ENCODE measurements around the gene ANKRD22.
"Not testable (repeated sequence)": the region's sequence is repeated elsewhere in the genome, so short reads cannot be mapped to it uniquely, and the experiment has no call there.

Gene ANKRD22

GRCh38 chr10:88877298-88877697, 25.7 kb upstream of the ANKRD22 start:
- DNase-seq (ENCODE audit: low read depth), result no peak

DNA sequence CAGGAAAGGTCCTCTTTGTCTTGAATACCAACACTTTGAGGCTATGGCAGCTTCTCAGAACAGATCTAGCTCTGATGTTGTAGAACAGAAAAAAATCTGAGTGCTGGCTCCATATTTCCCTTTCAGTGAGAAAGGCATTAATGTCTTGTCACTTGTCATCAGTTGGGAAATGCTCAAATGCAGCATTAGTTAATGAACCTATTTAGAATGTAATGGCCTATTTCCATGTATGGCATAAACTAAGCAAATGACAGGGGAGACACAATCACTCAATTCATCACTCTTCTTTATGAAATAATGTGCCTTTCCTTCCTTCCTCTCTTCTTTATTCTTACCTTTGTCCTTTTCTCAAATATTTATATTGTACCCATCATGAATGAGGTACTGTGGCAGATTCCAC, 23.4 kb upstream of the ANKRD22 start:
- DNase-seq (ENCODE audit: low read depth), result no peak

DNA sequence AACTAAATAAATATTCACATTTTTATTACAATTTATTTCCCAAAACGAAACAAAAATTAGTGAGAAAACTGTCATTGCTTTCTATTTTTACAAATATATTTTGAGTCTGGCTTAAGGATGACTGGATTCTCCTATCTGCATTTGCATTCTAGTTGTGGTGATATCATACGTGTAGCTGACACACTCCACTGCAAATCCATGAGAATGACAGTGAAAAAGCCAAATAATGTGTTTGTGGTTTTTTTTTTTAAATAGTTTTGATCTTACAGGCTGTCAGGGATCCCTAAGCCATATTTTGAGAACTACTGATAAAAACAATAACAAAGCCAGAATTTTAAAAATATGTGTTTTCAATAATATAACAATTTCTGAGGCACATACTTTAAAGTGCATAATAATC, 22.6 kb upstream of the ANKRD22 start:
- DNase-seq (ENCODE audit: low read depth), result no peak

GRCh38 chr10:88873757-88874156, 22.1 kb upstream of the ANKRD22 start:
- DNase-seq (ENCODE audit: low read depth), result no peak

DNA sequence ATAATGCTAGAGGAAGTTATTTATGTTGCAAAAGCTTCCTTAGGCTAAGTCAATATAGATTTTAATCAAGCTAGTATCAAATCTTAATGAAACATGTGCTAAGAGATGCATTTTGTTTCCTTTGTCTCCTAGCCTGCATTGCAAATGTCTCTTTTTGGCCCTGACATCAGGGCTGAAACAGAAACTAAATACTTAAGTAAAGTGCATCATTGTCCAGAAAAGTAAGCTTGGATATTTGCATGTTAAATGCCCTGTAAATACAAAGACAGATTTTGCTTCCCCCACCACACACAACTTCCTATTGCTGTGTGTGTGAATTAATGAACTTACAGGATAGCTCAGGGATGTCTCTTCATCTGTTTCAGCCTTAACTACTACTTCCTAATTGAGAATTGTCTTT, 18.4 kb upstream of the ANKRD22 start:
- no peak for DNase-seq (ENCODE audit: low read depth)

DNA sequence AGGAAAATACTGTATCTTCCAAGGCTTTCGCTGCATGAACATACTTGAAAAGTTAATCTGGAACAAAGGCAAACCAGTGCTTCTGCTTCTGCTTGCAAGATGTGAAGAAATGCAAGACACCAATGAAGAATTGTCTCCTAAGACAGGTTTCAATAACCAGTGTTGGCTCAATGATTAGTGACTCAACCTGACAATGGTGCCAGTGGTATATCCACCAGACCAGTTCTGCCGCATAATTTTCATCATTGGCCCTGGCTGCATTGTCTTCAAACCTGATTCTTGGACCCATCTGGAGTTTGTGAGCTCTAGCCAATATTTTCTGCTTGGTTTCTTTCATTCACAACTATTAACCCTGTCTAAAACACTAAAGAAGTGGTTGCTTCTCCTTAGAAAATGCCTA, 14.8 kb upstream of the ANKRD22 start:
- no peak for DNase-seq (ENCODE audit: low read depth)

DNA sequence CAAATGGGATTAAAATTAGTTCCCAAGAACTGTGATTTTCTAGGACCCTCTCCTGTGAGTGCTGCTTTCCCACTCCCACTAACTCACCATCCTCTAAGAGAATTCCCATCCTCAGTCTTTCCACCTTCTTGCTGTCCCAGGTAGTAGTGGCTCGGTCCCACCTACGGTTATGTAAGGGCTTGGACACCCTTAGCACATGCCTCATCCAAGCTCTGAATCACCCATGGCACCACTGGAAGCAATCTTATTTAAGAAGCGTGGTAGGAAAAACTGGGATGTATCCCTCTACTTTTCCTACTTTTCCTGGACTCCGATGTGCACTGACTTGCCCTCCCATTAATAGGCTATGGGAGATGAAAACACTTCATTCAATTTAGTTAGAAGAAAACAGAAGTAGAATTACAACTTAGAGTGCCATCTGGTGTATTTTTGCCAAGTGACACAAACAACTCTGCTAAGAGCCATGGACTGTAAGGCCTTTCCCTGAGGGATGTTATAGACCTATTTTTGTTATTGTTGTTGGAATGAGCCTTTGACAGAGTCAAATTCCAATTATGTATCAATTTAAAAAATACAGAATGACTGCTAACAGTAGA, 13.7 kb upstream of the ANKRD22 start:
- DNase-seq (ENCODE audit: low read depth), result no peak

- DNase-seq (ENCODE audit: low read depth), result no peak
These were observed 9.4 kb upstream of the ANKRD22 start for GRCh38 chr10:88861036-88861435.

DNA sequence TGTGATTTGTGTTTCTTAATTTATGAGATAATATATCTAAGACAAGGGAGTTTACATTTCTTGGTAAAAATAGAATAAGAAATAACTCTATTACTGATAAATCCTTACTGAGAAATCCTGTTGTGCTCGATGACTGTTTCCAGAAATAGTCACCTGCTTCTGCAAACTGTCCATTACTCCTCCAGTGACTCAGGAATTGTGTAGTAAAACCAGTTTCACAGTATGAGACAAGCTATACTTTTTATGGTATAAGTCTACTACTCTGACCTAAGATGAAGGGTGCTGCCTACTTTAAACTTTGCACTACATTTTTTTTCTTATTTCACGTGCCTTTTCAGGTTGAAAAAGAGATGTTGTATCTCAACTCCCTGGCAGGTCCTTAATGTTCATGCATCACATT, 6.8 kb upstream of the ANKRD22 start:
- DNase-seq (ENCODE audit: low read depth), result no peak

GRCh38 chr10:88857831-88858230, 6.2 kb upstream of the ANKRD22 start:
- no peak for DNase-seq (ENCODE audit: low read depth)

GRCh38 chr10:88854684-88855083, 3.0 kb upstream of the ANKRD22 start:
- no peak for DNase-seq (ENCODE audit: low read depth)

- no peak for DNase-seq (ENCODE audit: low read depth)
These were observed 1.7 kb upstream of the ANKRD22 start for GRCh38 chr10:88853155-88853881.

DNA sequence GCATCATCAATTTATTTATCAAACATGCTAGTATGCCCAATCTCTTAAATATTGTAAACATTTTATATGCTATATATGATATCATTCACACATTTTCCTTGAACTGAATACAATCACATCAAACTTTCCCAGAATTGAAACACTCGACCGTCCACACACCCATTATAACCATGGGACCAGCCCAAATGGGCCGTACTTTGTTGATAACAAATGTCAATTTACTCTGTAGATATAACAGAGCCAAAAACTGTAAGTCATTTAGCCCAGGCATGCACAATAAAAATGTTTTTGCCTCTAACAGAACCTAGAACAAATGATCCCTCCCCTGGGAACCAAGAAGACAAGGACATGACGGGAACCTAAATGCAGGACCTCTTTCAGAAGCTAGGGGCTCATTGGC, 683 bp upstream of the ANKRD22 start:
- DNase-seq (ENCODE audit: low read depth), result no peak

DNA sequence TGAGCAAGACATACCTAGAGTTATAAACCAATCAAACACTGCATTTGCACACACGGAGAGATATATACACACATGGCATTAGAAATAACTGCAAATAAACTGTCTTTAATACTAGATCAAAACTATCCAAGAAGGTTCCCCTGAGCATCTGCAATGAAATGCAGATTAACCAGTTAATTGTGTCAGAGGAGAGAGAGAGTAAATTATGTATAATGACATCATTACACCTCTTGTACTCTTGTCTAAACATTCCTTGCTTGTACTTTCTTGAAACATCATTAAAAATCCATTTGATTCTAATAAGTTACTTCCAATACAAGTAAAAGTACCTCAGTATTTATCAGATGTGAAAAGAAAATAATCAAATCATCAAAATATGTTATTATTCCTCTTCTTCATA, 932 bp downstream of the ANKRD22 start:
- no peak for DNase-seq (ENCODE audit: low read depth)

- DNase-seq (ENCODE audit: low read depth), result no peak
These were observed 2.4 kb downstream of the ANKRD22 start for GRCh38 chr10:88849234-88849633.

DNA sequence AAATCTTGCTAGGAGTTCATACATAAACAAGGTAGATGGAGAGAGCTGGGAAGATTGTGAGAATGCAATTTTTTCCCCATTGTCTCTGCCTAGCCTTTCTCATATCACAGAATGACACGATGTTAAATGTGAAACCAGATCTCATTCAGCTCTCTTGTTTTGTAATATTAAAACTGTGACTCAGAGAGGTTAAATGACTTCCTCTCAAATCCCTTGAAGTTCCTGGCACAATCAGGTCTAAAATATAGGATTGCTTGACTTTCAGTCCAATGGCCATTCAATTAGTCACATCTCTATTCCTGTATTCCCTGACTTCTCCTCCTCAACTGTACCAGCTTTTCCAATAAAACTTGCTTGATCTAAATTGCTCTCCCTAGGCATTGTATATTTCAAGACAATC, 3.1 kb downstream of the ANKRD22 start:
- DNase-seq (ENCODE audit: low read depth), result no peak

GRCh38 chr10:88843171-88843570, 8.5 kb downstream of the ANKRD22 start:
- no peak for DNase-seq (ENCODE audit: low read depth)

- DNase-seq (ENCODE audit: low read depth), result no peak
These were observed 10.1 kb downstream of the ANKRD22 start for GRCh38 chr10:88841316-88842111.

GRCh38 chr10:88840881-88841280, 10.8 kb downstream of the ANKRD22 start:
- no peak for DNase-seq (ENCODE audit: low read depth)

DNA sequence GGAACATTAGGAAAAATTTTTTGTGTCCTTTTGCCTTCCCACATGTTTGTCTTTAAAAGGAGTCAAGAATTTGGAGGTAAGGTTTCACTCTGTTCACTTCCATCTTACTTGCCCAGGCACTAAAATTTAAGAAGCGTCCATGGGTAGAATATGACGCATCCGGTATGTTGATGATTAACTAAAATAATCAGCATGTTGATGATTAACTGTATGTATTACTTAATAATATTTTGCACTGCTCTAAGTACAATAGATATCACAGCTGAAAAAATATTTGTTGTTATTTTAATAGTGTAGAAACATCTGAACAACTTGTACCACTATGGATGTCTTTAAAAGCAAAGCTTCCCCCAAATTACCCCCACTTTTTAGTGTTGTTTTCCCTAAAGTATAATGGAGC, 11.5 kb downstream of the ANKRD22 start:
- DNase-seq (ENCODE audit: low read depth), result no peak

GRCh38 chr10:88838766-88839350, 12.8 kb downstream of the ANKRD22 start:
- no peak for DNase-seq (ENCODE audit: low read depth)

DNA sequence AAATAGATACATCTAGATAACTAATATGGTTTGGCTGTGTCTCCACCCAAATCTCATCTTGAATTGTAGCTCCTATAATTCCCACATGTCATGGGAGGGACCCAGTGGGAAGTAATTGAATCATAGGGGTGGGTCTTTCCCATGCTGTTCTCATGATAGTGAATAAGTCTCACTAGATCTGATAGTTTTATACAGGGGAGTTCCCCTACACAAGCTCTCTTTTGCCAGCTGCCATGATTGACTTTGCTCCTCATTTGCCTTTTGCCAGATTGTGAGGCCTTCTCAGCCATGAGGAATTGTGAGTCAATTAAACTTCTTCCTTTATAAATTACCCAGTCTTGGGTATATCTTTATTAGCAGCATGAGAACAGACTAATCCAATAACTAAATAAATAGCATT, 14.0 kb downstream of the ANKRD22 start:
- not testable (repeated sequence) for DNase-seq (ENCODE audit: low read depth)

- DNase-seq (ENCODE audit: low read depth), result no peak
These were observed 15.8 kb downstream of the ANKRD22 start for GRCh38 chr10:88835910-88836221.

All from stimulated activated CD8-positive, alpha-beta memory T cell treated with anti-CD3 and anti-CD28 coated beads, Interleukin-12 subunit alpha, Interleukin-12 subunit beta, amount 100 ng/mL, for 4 hours (primary cell).